GM13977 (cell line): ENCODE measurements around the gene OSBPL2.

Experiments used
- DNase-seq: peaks from one replicate; pipeline ENCODE4 v3.0.0; 2012; ENCODE audit warnings: low spot score
- in situ Hi-C: fragments of 300-500 bp; cut with MboI; formaldehyde crosslinking; loops from one replicate; pipeline ENCODE4 v1.12.0; 2022; ENCODE audit warnings: low sequenced_read_pairs, low pct_unique_long_range_greater_than_20kb, mixed read lengths, inconsistent platforms; ENCODE audit not compliant: unreplicated experiment
- TF ChIP-seq, protein P1 (sequence below): IDR thresholded peaks from 2 replicates; pipeline ENCODE4 v1.5.1; 2012; ENCODE audit warnings: mild to moderate bottlenecking, control low read depth; ENCODE audit not compliant: insufficient read depth; ENCODE audit errors: extremely low read depth, missing control alignments

Gene OSBPL2

DNA sequence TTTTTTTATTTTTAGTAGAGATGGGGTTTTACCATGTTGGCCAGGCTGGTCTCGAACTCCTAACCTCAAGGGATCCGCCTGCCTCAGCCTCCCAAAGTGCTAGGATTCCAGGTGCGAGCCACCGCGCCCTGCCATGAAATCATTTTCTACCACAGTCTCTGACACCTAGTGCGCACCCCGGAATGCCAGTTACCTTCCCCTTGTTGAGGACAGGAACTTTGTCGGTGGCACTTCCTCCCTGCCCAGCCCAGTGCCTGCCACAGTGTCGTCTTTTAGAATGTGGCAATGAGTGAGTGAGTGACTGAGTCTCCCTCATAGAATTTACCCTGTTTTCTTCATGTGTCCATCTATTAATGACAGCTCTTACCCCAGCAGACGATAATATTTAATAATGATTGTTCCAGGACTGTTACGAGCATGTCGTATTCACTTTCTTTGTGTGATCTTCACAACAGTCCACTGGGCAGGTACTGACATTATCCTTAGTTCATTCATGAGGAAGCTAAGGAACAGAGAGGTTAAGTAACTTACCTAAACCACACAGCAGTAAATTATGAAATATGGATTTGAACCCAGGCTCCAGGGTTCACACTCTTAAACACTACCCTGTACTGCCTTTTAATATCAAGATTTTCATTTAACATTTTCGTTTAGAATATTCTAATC, 1.8 kb downstream of the OSBPL2 start:
- in situ Hi-C loops, result no loop called here
- TF ChIP-seq, protein P1, sequence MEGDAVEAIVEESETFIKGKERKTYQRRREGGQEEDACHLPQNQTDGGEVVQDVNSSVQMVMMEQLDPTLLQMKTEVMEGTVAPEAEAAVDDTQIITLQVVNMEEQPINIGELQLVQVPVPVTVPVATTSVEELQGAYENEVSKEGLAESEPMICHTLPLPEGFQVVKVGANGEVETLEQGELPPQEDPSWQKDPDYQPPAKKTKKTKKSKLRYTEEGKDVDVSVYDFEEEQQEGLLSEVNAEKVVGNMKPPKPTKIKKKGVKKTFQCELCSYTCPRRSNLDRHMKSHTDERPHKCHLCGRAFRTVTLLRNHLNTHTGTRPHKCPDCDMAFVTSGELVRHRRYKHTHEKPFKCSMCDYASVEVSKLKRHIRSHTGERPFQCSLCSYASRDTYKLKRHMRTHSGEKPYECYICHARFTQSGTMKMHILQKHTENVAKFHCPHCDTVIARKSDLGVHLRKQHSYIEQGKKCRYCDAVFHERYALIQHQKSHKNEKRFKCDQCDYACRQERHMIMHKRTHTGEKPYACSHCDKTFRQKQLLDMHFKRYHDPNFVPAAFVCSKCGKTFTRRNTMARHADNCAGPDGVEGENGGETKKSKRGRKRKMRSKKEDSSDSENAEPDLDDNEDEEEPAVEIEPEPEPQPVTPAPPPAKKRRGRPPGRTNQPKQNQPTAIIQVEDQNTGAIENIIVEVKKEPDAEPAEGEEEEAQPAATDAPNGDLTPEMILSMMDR, result no peak
- no peak for DNase-seq

DNA sequence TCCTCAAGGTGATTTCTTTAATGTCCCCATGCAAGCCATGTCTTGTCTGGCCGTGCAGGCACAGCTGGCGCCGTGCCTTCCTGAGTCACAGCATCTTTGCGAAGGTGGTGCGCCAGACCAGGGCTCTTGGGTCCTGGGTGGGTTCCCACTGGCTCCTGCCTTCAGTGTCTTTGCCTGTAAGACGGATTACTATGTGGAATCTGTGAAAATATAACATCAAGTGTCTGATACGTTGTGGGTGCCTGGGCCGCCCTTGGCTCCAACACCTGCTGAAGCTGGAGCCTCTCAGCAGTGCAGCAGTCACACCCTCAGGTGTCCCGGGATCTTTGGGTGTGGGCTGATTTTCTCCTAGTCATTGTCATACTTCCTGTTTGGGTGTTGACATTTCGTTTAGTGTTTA, 3.2 kb downstream of the OSBPL2 start:
- in situ Hi-C loops, result no loop called here
- no peak for DNase-seq
- TF ChIP-seq, protein P1, result no peak

DNA sequence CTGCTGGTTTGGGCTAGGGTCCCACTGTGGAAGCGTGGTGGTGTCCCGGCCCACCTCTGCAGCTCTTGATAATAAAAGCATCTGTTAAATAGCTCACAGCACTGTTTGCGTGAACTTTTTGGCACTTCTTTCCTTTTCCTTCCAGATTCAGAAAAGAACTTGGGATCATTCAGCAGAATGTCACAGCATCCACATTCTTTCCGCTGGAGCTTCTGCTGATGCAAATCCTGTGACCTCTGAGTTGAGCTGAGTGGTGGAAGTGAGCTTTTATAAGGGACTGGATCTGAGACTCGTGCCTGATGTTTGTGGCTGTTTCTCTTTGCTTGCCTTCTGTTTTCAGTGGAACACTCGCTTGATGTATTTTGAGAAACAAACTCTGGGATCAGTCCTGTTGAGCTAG, 3.9 kb downstream of the OSBPL2 start:
- in situ Hi-C loops, result no loop called here
- TF ChIP-seq, protein P1, result no peak
- DNase-seq, result no peak

DNA sequence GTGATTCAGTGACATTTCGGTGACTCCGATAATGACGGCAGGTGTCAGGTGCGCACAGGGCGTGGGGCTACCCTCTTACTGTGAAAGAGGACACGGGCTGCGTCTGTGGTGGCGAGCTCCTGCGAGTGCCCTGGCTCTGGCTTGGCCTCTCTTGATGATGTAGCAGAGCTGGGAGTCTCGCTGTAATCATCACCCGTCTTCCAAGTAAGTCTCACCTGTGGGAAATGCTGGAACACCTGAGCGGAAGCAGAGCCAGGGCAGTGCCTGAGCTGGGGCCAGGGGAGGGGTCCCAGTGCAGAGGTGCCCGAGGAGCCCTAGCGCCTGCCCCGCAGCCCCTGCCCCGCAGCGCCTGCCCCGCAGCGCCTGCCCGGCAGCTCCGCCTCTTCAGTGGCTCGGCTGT, 4.8 kb downstream of the OSBPL2 start:
- in situ Hi-C loops, result no loop called here
- TF ChIP-seq, protein P1, result no peak
- DNase-seq, result no peak

DNA sequence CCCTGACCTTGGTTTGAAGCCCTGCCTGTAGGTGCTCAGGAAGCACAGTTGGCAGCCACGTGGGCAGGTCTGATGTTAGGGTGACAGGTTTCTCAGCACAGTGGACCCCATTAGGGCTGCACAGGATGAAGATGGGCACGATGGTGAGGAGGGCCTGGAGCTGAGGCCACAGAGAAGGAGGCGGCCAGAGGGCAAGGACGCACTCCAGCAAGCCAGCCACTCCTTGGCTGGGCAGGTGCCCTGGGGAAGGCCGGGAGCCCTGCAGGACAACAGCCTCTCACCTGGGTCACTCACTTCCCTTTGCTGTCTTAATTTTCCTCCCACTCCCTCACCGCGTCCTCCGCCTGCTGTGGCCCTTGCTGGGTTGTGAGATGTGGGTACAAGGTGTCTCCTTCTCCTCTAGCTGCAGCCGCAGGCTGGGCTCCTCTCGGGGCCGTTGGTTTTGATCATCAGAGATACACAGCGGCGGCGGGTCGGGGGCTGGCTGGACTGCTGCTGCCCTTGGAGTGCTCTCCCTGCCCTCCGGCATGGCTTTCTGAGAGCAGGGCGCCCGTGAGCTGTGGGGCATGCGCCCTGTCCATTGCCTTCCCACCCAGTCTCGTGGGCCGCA, 5.7 kb downstream of the OSBPL2 start:
- no peak for DNase-seq
- TF ChIP-seq, protein P1, result no peak

DNA sequence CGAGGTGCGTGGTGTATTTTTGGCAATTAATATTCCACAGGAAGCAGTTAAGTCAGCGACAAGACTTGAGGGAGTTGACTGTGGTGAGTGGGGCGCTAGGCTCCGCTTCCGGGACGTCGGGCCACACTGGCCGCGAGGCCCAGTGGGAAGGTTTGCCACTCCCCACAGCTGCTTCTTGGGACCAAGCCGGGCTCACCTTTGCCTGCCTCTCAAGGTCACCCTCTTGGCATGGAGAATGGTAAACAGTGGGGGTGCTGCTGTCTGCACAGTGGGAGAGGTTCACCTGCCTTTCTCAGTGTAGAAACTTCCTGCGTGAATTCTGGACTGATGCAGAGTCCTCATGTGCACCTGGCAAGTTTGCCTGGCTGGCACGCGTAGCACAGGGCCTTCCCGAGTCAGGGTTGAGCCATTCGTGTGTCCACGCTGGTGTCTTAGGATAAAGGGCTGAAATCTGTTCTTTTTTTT, 6.4 kb downstream of the OSBPL2 start:
- DNase-seq, result no peak
- in situ Hi-C loops, result no loop called here
- TF ChIP-seq, protein P1, result no peak

More for the DNA sequence above, 5.7 kb downstream of the OSBPL2 start:
- in situ Hi-C loops, result no loop called here

DNA sequence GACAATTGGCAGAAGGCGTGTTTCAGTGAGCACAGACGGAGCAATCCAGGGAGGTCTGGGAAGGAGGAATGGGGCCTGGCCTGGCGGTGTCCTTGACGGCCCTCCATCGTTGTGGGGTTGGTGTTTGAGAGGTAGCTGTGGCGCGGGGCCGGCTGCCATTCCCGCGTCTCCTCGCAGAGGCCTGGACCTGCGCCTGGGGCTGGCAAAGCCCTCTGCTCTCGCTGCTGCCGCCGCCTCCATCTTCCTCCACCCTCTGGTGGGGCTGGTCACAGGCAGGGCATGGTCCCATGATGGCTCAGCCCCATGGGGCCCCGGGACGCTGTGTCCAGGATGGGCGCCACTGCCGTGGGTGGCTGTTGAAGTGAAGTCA, 7.6 kb downstream of the OSBPL2 start:
- no peak for DNase-seq
- in situ Hi-C loops, result no loop called here
- TF ChIP-seq, protein P1, result no peak
